HCT116 (cell line): ENCODE data around the gene RANBP9. TPM values are rescaled to one million over a fixed set of nuclear protein-coding genes. Genes with fewer than 3 reads are reported as not detected.

Experiments
- ATAC-seq: fragments of 200-7000 bp; cut with Tn5 transposase; 2 replicates; pipeline ENCODE4 v1.9.1; 2020; ENCODE audit warnings: mild to moderate bottlenecking, moderate library complexity
- BruUV-seq: library from RNA; stranded (reverse); fragments of 400-500 nt; replicated peaks from 2 replicates; lab custom pipeline; 2021; lab: Mats Ljungman, UMichigan
- CTCF ChIA-PET: fragments of 300-600 bp; sonication (Branson Sonifier 250); formaldehyde crosslinking; loops from one replicate; lab custom pipeline; 2021; ENCODE audit warnings: antibody characterized with exemption; lab: Charles Lee
- POLR2A ChIA-PET: fragments of 300-600, 350-600 bp; sonication (Branson Sonifier 250); formaldehyde crosslinking; loops from one replicate; lab custom pipeline; 2021; ENCODE audit warnings: antibody characterized with exemption; lab: Charles Lee
- RAD21 ChIA-PET, 2 experiments: fragments of 300-600 bp; sonication (Branson Sonifier 250); formaldehyde crosslinking; loops; one replicate each; lab custom pipeline; 2023; ENCODE audit warnings: low total read pairs in 2 of 2; ENCODE audit not compliant: uncharacterized antibody in 2 of 2, unreplicated experiment in 2 of 2, low non-redundant PET in 1 of 2; lab: Charles Lee
- DNase-seq: peaks from one replicate; pipeline ENCODE4 v3.0.0-alpha.2; 2010; ENCODE audit warnings: low read depth, low spot score
- H2AFZ ChIP-seq: fragments of 200-600 bp; shearing (Covaris generic), sonication (generic); 2 replicates; pipeline ENCODE4 v1.6.1; 2017; ENCODE audit warnings: low read depth, mixed run types, mixed read lengths, antibody characterized with exemption, low read length; ENCODE audit not compliant: poor library complexity, severe bottlenecking
- H3K27ac ChIP-seq: 2 replicates; pipeline ENCODE4 v1.5.1; 2012; ENCODE audit warnings: low read depth, low read length
- H3K27me3 ChIP-seq: fragments of 200-600 bp; sonication (generic); 2 replicates; pipeline ENCODE4 v1.6.1; 2016; ENCODE audit warnings: mixed run types, low read length, mixed read lengths; ENCODE audit not compliant: insufficient read depth
- H3K36me3 ChIP-seq, 2 experiments: fragments of 200-500 bp in 1 of 2; fragments of 200-600 bp in 1 of 2; sonication (Bioruptor generic) in 1 of 2; sonication (generic) in 1 of 2; 2 replicates each; pipeline versions ENCODE4 v1.5.1 to v1.6.1; 2014 to 2016; ENCODE audit warnings: low read length in 2 of 2, inconsistent platforms in 1 of 2, mixed read lengths in 1 of 2, mixed run types in 1 of 2; ENCODE audit not compliant: insufficient read depth in 2 of 2, control insufficient read depth in 1 of 2
- H3K4me1 ChIP-seq, 2 experiments: fragments of 200-600 bp in 1 of 2; sonication (generic) in 1 of 2; 2 replicates each; pipeline versions ENCODE4 v1.5.1 to v1.6.1; 2012 to 2017; ENCODE audit warnings: low read length in 2 of 2, inconsistent platforms in 1 of 2, mild to moderate bottlenecking in 1 of 2, mixed read lengths in 1 of 2, mixed run types in 1 of 2, moderate library complexity in 1 of 2; ENCODE audit not compliant: insufficient read depth in 2 of 2, control insufficient read depth in 1 of 2
- H3K4me2 ChIP-seq: fragments of 200-600 bp; sonication (generic); 2 replicates; pipeline ENCODE4 v1.6.1; 2017; ENCODE audit warnings: mixed run types, low read length, mixed read lengths
- H3K4me3 ChIP-seq, 2 experiments: fragments of 200-600 bp in 1 of 2; sonication (generic) in 1 of 2; replicated peaks in 1 of 2; 2 replicates each; pipeline ENCODE4 v1.5.1; 2011 to 2016; ENCODE audit warnings: low read length in 2 of 2, control low read depth in 1 of 2, low read depth in 1 of 2, mild to moderate bottlenecking in 1 of 2, mixed read lengths in 1 of 2, mixed run types in 1 of 2
- H3K79me2 ChIP-seq: fragments of 200-600 bp; sonication (generic); 2 replicates; pipeline ENCODE4 v1.6.1; 2017; ENCODE audit warnings: mild to moderate bottlenecking, mixed run types, low read length, moderate library complexity, mixed read lengths; ENCODE audit not compliant: insufficient read depth
- H3K9ac ChIP-seq: fragments of 200-600 bp; sonication (generic); 2 replicates; pipeline ENCODE4 v1.6.1; 2016; ENCODE audit warnings: low read length, mixed read lengths
- H3K9me2 ChIP-seq: fragments of 200-600 bp; sonication (generic), shearing (Covaris generic); 2 replicates; pipeline ENCODE4 v1.6.1; 2017; ENCODE audit warnings: mixed run types, mild to moderate bottlenecking, moderate library complexity; ENCODE audit not compliant: insufficient read depth
- H3K9me3 ChIP-seq, 2 experiments: fragments of 200-500 bp in 1 of 2; fragments of 200-600 bp in 1 of 2; sonication (Bioruptor generic) in 1 of 2; sonication (generic) in 1 of 2; 2 replicates each; pipeline ENCODE4 v1.6.1; 2014 to 2017; ENCODE audit warnings: low read length in 2 of 2, mixed read lengths in 2 of 2, inconsistent platforms in 1 of 2, low read depth in 1 of 2, mild to moderate bottlenecking in 1 of 2, mixed run types in 1 of 2, moderate library complexity in 1 of 2; ENCODE audit not compliant: control insufficient read depth in 1 of 2, insufficient read depth in 1 of 2
- H4K20me1 ChIP-seq: fragments of 200-600 bp; sonication (generic), shearing (Covaris generic); 2 replicates; pipeline ENCODE4 v1.6.1; 2017; ENCODE audit warnings: mixed run types, mild to moderate bottlenecking, moderate library complexity; ENCODE audit not compliant: insufficient read depth
- ATF3 ChIP-seq: IDR thresholded peaks from 2 replicates; pipeline ENCODE4 v1.6.1; 2012
- CEBPB ChIP-seq: IDR thresholded peaks from 2 replicates; pipeline ENCODE4 v1.6.1; 2012; ENCODE audit warnings: low read depth
- EGR1 ChIP-seq: IDR thresholded peaks from 2 replicates; pipeline ENCODE4 v1.6.1; 2012; ENCODE audit warnings: low read depth
- ELF1 ChIP-seq: IDR thresholded peaks from 2 replicates; pipeline ENCODE4 v1.6.1; 2012; ENCODE audit warnings: low read depth, borderline replicate concordance
- EZH2phosphoT487 ChIP-seq: fragments of 200-600 bp; IDR thresholded peaks from 2 replicates; pipeline ENCODE4 v1.6.1; 2018; ENCODE audit warnings: antibody characterized with exemption, borderline replicate concordance
- FOSL1 ChIP-seq: IDR thresholded peaks from 2 replicates; pipeline ENCODE4 v1.6.1; 2012; ENCODE audit warnings: low read depth
- JUND ChIP-seq: IDR thresholded peaks from 2 replicates; pipeline ENCODE4 v1.6.1; 2012
- MAX ChIP-seq: IDR thresholded peaks from 2 replicates; pipeline ENCODE4 v1.6.1; 2012
- POLR2AphosphoS5 ChIP-seq: IDR thresholded peaks from 2 replicates; pipeline ENCODE4 v1.6.1; 2011; ENCODE audit warnings: mild to moderate bottlenecking, low read depth, low read length, moderate library complexity
- RAD21 ChIP-seq: IDR thresholded peaks from 2 replicates; pipeline ENCODE4 v1.6.1; 2012; ENCODE audit warnings: low read depth, mild to moderate bottlenecking
- SIN3A ChIP-seq: IDR thresholded peaks from 2 replicates; pipeline ENCODE4 v1.6.1; 2012; ENCODE audit warnings: low read depth
- SP1 ChIP-seq: IDR thresholded peaks from 2 replicates; pipeline ENCODE4 v1.6.1; 2012; ENCODE audit warnings: low read depth
- SRF ChIP-seq: IDR thresholded peaks from 2 replicates; pipeline ENCODE4 v1.6.1; 2012; ENCODE audit warnings: low read depth
- TCF7L2 ChIP-seq: IDR thresholded peaks from 2 replicates; pipeline ENCODE4 v1.7.0; 2011; ENCODE audit warnings: borderline replicate concordance, inconsistent platforms; ENCODE audit not compliant: insufficient read depth, insufficient read length; ENCODE audit errors: extremely low read depth
- YY1 ChIP-seq: IDR thresholded peaks from 2 replicates; pipeline ENCODE4 v1.6.1; 2011; ENCODE audit warnings: low read length, low read depth, moderate library complexity, mild to moderate bottlenecking; ENCODE audit not compliant: insufficient replicate concordance; ENCODE audit errors: extremely low read depth
- ZBTB33 ChIP-seq: IDR thresholded peaks from 2 replicates; pipeline ENCODE4 v1.6.1; 2011; ENCODE audit warnings: mild to moderate bottlenecking, low read length, moderate library complexity; ENCODE audit not compliant: insufficient replicate concordance; ENCODE audit errors: extremely low read depth
- ZFX ChIP-seq: fragments of 450-650 bp; IDR thresholded peaks from 2 replicates; pipeline ENCODE4 v1.6.1; 2017
- ZNF274 ChIP-seq: fragments of 200-500 bp; sonication (Bioruptor generic); IDR thresholded peaks from 2 replicates; pipeline ENCODE4 v1.6.1; 2014; ENCODE audit warnings: mild to moderate bottlenecking, low read depth, low read length, inconsistent platforms
- intact Hi-C: fragments of 100-400 bp; cut with micrococcal nuclease; formaldehyde crosslinking; loops from 2 replicates; pipeline ENCODE4 v1.10.0; 2022
- total RNA-seq: library from RNA; stranded (reverse); gene quantifications from one replicate; pipeline ENCODE4 v1.2.1, GENCODE V29; 2021; ENCODE audit not compliant: unreplicated experiment

Gene RANBP9
- total RNA-seq, 1 experiment from 2014 or later, result 48.0 TPM

GRCh38 chr6:13678255-13678983 lies 33.2 kb downstream of the RANBP9 start:
- TF ChIP-seq SIN3A (no peak), ZNF274 (no peak), EGR1 (no peak), FOSL1 (no peak), SP1 (no peak)
- TF ChIP-seq, all 23 proteins: peak for 0
- BruUV-seq, result no TSS peak
- CTCF ChIA-PET, result no interaction called here
- peaks cover 99% of the 10 kb centered on the region for H3K79me2 ChIP-seq
- H3K27ac ChIP-seq, result no peak overlapping the region
- H3K36me3 ChIP-seq, result no peaks in the 10 kb centered on the region; a peak in 1 of 4 replicates
- H3K4me3 ChIP-seq, result no peak overlapping the region
- no peaks in the 10 kb centered on the region; a peak in 1 of 4 replicates for H3K4me1 ChIP-seq
- no peak overlapping the region for H3K9ac ChIP-seq
- no peak overlapping the region for H3K4me2 ChIP-seq
- H2AFZ ChIP-seq, result no peak overlapping the region
- RAD21 ChIA-PET, result no interaction called here
- no peaks in the 10 kb centered on the region for H3K9me2 ChIP-seq
- intact Hi-C loops, result no loop called here
- DNase-seq (no peak), ATAC-seq (no peak)
- H4K20me1 ChIP-seq, result peaks cover 5% of the 10 kb centered on the region; the same call in 1 of the 2 replicates
- no peaks in the 10 kb centered on the region for H3K27me3 ChIP-seq
- H3K9me3 ChIP-seq, result no peaks in the 10 kb centered on the region
- POLR2A ChIA-PET, result no interaction called here

- H3K4me1 ChIP-seq, result no peaks in the 10 kb centered on the region; a peak in 1 of 4 replicates
- no peaks in the 10 kb centered on the region for H3K27me3 ChIP-seq
- ATAC-seq, result no peak
- H3K9me2 ChIP-seq, result no peaks in the 10 kb centered on the region
- no peak overlapping the region for H3K4me3 ChIP-seq
- no peak overlapping the region for H3K27ac ChIP-seq
- H3K36me3 ChIP-seq, result no peaks in the 10 kb centered on the region; a peak in 1 of 4 replicates
- BruUV-seq, result no TSS peak
- POLR2A ChIA-PET, result no interaction called here
- H3K4me2 ChIP-seq, result no peak overlapping the region
- peaks cover 99% of the 10 kb centered on the region for H3K79me2 ChIP-seq
- intact Hi-C loops, result no loop called here
- H3K9me3 ChIP-seq, result no peaks in the 10 kb centered on the region
- RAD21 ChIA-PET, result no interaction called here
- no peak for DNase-seq
- H4K20me1 ChIP-seq, result peaks cover 5% of the 10 kb centered on the region; the same call in 1 of the 2 replicates
- CTCF ChIA-PET, result no interaction called here
- no peak overlapping the region for H2AFZ ChIP-seq
- no peak overlapping the region for H3K9ac ChIP-seq
- no peak for TF ChIP-seq RAD21
- TF ChIP-seq ZFX, result no peak
- no peak for TF ChIP-seq ELF1
- TF ChIP-seq SP1, result no peak
- TF ChIP-seq EZH2phosphoT487, result no peak
- TF ChIP-seq ZBTB33, result no peak
- TF ChIP-seq MAX, result no peak
- no peak for TF ChIP-seq JUND
- no peak for TF ChIP-seq TCF7L2
- TF ChIP-seq EGR1, result no peak
- TF ChIP-seq YY1, result no peak
- TF ChIP-seq CEBPB, result no peak
- no peak for TF ChIP-seq POLR2AphosphoS5
- no peak for TF ChIP-seq SRF
- TF ChIP-seq FOSL1, result no peak
- no peak for TF ChIP-seq ATF3
- no peak for TF ChIP-seq ZNF274
Observed at GRCh38 chr6:13677878-13678254, 33.8 kb downstream of the RANBP9 start.
